Panc1 (cell line): ENCODE data around the gene BTN3A1. TPM values are rescaled to one million over a fixed set of nuclear protein-coding genes. Genes with fewer than 3 reads are reported as not detected.

ENCODE experiments used
- ATAC-seq: fragments of 200-7000 bp; cut with Tn5 transposase; 2 replicates; pipeline ENCODE4 v1.9.1; 2020; ENCODE audit warnings: mild to moderate bottlenecking, moderate library complexity
- BruUV-seq: library from RNA; stranded (reverse); fragments of 400-500 nt; replicated peaks from 2 replicates; lab custom pipeline; 2021; lab: Mats Ljungman, UMichigan
- CTCF ChIA-PET: fragments of 300-600 bp; sonication (Branson Sonifier 250); formaldehyde crosslinking; loops from one replicate; lab custom pipeline; 2022; ENCODE audit warnings: antibody characterized with exemption; lab: Charles Lee
- POLR2A ChIA-PET: fragments of 300-600 bp; sonication (Branson Sonifier 250); formaldehyde crosslinking; loops from one replicate; lab custom pipeline; 2022; ENCODE audit warnings: antibody characterized with exemption; lab: Charles Lee
- DNase-seq: peaks from one replicate; pipeline ENCODE4 v3.0.0-alpha.2; 2010; ENCODE audit warnings: low read depth, low spot score
- H3K27ac ChIP-seq: 2 replicates; pipeline ENCODE4 v1.5.1; 2011; ENCODE audit warnings: mild to moderate bottlenecking, low read length, inconsistent platforms
- H3K27me3 ChIP-seq: fragments of 200-500 bp; sonication (Bioruptor generic); 2 replicates; pipeline ENCODE4 v1.6.0; 2014; ENCODE audit warnings: low read length, inconsistent platforms; ENCODE audit not compliant: control insufficient read depth, insufficient read depth
- H3K36me3 ChIP-seq: fragments of 200-500 bp; sonication (Bioruptor generic); 2 replicates; pipeline ENCODE4 v1.5.1; 2014; ENCODE audit warnings: inconsistent platforms, mild to moderate bottlenecking, low read length, moderate library complexity; ENCODE audit not compliant: control insufficient read depth, insufficient read depth
- H3K4me1 ChIP-seq: 2 replicates; pipeline ENCODE4 v1.5.1; 2011; ENCODE audit warnings: inconsistent platforms, mild to moderate bottlenecking, low read length, moderate library complexity; ENCODE audit not compliant: control insufficient read depth, insufficient read depth
- H3K4me3 ChIP-seq, 2 experiments: 2 replicates each; pipeline ENCODE4 v1.5.1; 2011 to 2012; ENCODE audit warnings: low read depth in 2 of 2, low read length in 2 of 2, mild to moderate bottlenecking in 2 of 2, inconsistent platforms in 1 of 2, moderate library complexity in 1 of 2
- H3K9me3 ChIP-seq: fragments of 200-500 bp; sonication (Bioruptor generic); 2 replicates; pipeline ENCODE4 v1.5.1; 2014; ENCODE audit warnings: low read depth, mild to moderate bottlenecking, inconsistent platforms, low read length, moderate library complexity; ENCODE audit not compliant: control insufficient read depth, insufficient read depth
- POLR2AphosphoS5 ChIP-seq: IDR thresholded peaks from 2 replicates; pipeline ENCODE4 v1.6.1; 2012; ENCODE audit warnings: mild to moderate bottlenecking, low read depth, low read length, moderate library complexity
- SIN3A ChIP-seq: IDR thresholded peaks from 2 replicates; pipeline ENCODE4 v1.6.1; 2012; ENCODE audit warnings: low read depth, mild to moderate bottlenecking, low read length, moderate library complexity, borderline replicate concordance; ENCODE audit not compliant: insufficient read depth
- TCF7L2 ChIP-seq: IDR thresholded peaks from 2 replicates; pipeline ENCODE4 v1.6.1; 2011; ENCODE audit warnings: mild to moderate bottlenecking, low read depth, low read length, inconsistent platforms
- in situ Hi-C: cut with HindIII; loops from 2 replicates; pipeline ENCODE4 v1.10.0; 2016; ENCODE audit warnings: low sequenced_read_pairs, low pct_unique_long_range_greater_than_20kb
- intact Hi-C: fragments of 100-400 bp; cut with micrococcal nuclease; formaldehyde crosslinking; loops from one replicate; pipeline ENCODE4 v1.10.0; 2022; ENCODE audit not compliant: unreplicated experiment
- total RNA-seq: library from RNA; stranded (reverse); gene quantifications from one replicate; pipeline ENCODE4 v1.2.1, GENCODE V29; 2021; ENCODE audit not compliant: unreplicated experiment
- TF ChIP-seq, protein P1 (sequence below), 2 experiments: IDR thresholded peaks; 2 replicates each; pipeline ENCODE4 v1.6.1; 2011 to 2012; ENCODE audit warnings: low read depth in 2 of 2, control low read depth in 1 of 2, low read length in 1 of 2, mild to moderate bottlenecking in 1 of 2, moderate library complexity in 1 of 2; ENCODE audit not compliant: insufficient read depth in 1 of 2
- TF ChIP-seq, protein P2 (sequence below): fragments of 450-650 bp; IDR thresholded peaks from 2 replicates; pipeline ENCODE4 v1.5.1; 2017; ENCODE audit warnings: mild to moderate bottlenecking

BTN3A1 gene
- total RNA-seq, 1 experiment from 2014 or later: 5.0 TPM

DNA sequence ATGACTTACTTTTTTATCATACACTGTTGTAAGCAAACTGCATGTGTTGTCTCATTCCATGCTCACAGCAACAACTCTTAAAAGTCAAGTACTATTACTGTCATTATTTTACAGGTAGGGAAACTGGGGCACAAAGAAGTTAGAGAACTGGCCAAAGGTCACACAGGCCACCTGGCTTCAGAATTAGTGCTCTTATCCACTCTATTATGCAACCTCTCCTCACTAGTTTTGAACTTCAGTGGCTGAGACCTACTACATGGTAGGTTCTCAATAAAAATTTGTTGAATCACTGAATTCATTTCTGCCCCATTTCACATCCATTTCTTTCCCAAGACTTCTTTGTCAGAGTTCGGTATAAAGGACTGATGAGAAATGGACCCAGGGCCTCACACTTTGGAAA lies 35.9 kb downstream of the BTN3A1 start:
- no peak for ATAC-seq
- Histone ChIP-seq H3K27me3 (no peaks in the 10 kb centered on the region), H3K4me3 (no peak overlapping the region), H3K36me3 (no peaks in the 10 kb centered on the region), H3K4me1 (peaks cover 8% of the 10 kb centered on the region; the same call in 1 of the 2 replicates), H3K27ac (no peak overlapping the region), H3K9me3 (no peaks in the 10 kb centered on the region)
- intact Hi-C loops: no loop called here
- POLR2A ChIA-PET: no interaction called here
- TF ChIP-seq, protein P1, sequence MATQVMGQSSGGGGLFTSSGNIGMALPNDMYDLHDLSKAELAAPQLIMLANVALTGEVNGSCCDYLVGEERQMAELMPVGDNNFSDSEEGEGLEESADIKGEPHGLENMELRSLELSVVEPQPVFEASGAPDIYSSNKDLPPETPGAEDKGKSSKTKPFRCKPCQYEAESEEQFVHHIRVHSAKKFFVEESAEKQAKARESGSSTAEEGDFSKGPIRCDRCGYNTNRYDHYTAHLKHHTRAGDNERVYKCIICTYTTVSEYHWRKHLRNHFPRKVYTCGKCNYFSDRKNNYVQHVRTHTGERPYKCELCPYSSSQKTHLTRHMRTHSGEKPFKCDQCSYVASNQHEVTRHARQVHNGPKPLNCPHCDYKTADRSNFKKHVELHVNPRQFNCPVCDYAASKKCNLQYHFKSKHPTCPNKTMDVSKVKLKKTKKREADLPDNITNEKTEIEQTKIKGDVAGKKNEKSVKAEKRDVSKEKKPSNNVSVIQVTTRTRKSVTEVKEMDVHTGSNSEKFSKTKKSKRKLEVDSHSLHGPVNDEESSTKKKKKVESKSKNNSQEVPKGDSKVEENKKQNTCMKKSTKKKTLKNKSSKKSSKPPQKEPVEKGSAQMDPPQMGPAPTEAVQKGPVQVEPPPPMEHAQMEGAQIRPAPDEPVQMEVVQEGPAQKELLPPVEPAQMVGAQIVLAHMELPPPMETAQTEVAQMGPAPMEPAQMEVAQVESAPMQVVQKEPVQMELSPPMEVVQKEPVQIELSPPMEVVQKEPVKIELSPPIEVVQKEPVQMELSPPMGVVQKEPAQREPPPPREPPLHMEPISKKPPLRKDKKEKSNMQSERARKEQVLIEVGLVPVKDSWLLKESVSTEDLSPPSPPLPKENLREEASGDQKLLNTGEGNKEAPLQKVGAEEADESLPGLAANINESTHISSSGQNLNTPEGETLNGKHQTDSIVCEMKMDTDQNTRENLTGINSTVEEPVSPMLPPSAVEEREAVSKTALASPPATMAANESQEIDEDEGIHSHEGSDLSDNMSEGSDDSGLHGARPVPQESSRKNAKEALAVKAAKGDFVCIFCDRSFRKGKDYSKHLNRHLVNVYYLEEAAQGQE (IDR thresholded peaks at IDR 0.05; ENCODE audit: insufficient read depth in 1 of 2, low read depth in 2 of 2, low read length in 1 of 2): no peak
- TF ChIP-seq SIN3A (no peak), POLR2AphosphoS5 (no peak), TCF7L2 (no peak)
- TF ChIP-seq, protein P2, sequence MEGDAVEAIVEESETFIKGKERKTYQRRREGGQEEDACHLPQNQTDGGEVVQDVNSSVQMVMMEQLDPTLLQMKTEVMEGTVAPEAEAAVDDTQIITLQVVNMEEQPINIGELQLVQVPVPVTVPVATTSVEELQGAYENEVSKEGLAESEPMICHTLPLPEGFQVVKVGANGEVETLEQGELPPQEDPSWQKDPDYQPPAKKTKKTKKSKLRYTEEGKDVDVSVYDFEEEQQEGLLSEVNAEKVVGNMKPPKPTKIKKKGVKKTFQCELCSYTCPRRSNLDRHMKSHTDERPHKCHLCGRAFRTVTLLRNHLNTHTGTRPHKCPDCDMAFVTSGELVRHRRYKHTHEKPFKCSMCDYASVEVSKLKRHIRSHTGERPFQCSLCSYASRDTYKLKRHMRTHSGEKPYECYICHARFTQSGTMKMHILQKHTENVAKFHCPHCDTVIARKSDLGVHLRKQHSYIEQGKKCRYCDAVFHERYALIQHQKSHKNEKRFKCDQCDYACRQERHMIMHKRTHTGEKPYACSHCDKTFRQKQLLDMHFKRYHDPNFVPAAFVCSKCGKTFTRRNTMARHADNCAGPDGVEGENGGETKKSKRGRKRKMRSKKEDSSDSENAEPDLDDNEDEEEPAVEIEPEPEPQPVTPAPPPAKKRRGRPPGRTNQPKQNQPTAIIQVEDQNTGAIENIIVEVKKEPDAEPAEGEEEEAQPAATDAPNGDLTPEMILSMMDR: no peak
- in situ Hi-C loops: no loop called here
- no peak for DNase-seq
- no TSS peak for BruUV-seq
- CTCF ChIA-PET: interaction anchor here (0.7 kb wide), 1 partner anchor 68 kb away, joined by 3 read pairs; no protein-coding TSS in a partner anchor

DNA sequence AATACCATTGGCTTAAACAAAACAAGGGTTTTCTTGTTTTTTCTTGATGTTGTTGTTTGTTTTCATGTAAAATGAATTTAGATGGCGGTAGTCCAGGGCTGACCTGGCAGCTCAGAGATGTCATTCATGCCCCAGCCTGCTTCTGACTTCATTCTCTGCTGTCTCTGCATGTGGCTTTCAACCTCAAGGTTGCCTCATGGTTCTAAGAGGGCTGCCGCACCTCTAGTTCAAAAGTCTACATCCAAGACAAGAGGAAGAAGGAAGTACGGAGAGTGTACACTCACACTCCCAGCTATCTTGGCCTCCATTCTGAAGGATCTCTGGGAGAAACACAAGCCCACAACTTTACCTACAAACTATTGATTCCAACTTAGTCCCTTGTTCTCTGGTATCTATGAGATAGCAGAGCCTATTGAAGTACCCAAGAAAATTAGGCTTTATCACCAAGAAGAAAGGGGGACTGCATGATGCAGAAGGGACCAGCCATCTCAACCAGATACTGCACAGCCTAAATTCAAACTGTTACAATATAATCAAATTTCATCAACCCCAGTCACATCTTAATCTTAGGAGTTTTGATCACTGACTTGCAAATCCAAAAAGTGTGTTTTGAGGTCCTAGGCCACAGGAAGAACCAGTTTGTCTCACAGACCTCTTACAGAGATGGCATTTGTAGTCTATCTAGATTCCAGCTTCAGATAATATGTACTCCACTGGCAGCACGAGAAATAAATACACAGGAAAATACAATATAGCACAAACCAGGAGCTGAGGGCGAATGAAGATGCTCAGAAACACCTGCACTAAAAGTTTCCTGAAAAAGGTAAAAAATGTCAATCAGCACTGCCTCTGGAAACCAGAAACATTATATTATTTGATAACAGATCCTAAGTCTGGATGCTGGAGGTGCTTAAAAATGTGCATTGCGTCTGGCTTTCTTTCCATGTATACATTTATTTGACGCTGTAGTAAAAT lies 37.4 kb downstream of the BTN3A1 start:
- Histone ChIP-seq H3K36me3 (no peaks in the 10 kb centered on the region), H3K9me3 (no peaks in the 10 kb centered on the region), H3K27ac (peak overlapping the region; percentile 70), H3K27me3 (no peaks in the 10 kb centered on the region), H3K4me3 (peak overlapping the region; percentile 51 to 60), H3K4me1 (peaks cover 8% of the 10 kb centered on the region; the same call in 1 of the 2 replicates)
- TF ChIP-seq, protein P2: no peak
- TF ChIP-seq POLR2AphosphoS5 (no peak), SIN3A (no peak), TCF7L2 (no peak)
- TF ChIP-seq, protein P1 (IDR thresholded peaks at IDR 0.05; ENCODE audit: insufficient read depth in 1 of 2, low read depth in 2 of 2, low read length in 1 of 2): no peak
- ChIA-PET POLR2A (no interaction called here), CTCF (no interaction called here)
- intact Hi-C loops (no loop called here), in situ Hi-C loops (no loop called here)
- BruUV-seq: no TSS peak
- no peak for ATAC-seq
- DNase-seq: no peak
